IPS-NIHi7 (cell line): ENCODE data around the gene ZBTB47.

ENCODE experiments used
- DNase-seq: peaks from one replicate; pipeline ENCODE4 v3.0.0; 2012; ENCODE audit warnings: mixed read lengths; ENCODE audit errors: extremely low spot score

The ZBTB47 gene

GRCh38 chr3:42712344-42712648 lies 58.8 kb downstream of the ZBTB47 start:
- no peak for DNase-seq

GRCh38 chr3:42712688-42713372 lies 59.3 kb downstream of the ZBTB47 start:
- DNase-seq = no peak

GRCh38 chr3:42713747-42714146 lies 60.2 kb downstream of the ZBTB47 start:
- DNase-seq = no peak

GRCh38 chr3:42714171-42714852 lies 60.8 kb downstream of the ZBTB47 start:
- no peak for DNase-seq
